GM21447 (cell line): ENCODE results near the gene P2RX5.
A peak's percentile ranks its signal among the peaks of the same experiment; 100 is the strongest.
"Not testable (repeated sequence)": the region's sequence is repeated elsewhere in the genome, so short reads cannot be mapped to it uniquely, and the experiment has no call there.

ENCODE experiments used
- ATAC-seq: cut with Tn5 transposase; IDR thresholded peaks from one replicate; pipeline ENCODE4 v1.9.1; 2021; ENCODE audit not compliant: unreplicated experiment

Gene P2RX5

GRCh38 chr17:3715296-3715695 is 19.3 kb upstream of the P2RX5 start:
- ATAC-seq = no peak

GRCh38 chr17:3712811-3713463 is 17.0 kb upstream of the P2RX5 start:
- no peak for ATAC-seq

DNA sequence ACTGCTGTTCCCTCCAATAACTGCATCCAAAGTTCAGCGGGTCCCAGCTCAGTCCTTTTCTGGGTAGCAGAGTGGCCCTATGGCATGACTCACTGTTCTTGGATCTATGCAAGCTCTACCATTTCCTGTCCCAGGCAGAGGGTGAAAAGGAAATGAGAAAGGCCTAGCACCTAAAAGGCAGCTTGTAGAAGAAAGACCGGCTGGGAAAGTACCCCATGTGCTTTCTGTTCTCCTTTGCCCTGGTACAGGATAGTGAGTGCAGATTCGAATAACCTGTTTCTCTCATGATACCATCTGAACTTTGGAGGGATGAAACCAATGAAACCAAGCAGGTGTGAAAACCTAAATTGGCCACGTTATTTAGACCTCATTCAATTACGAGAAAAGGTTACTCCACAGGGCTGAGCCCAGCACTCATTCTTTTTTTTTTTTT is 15.0 kb upstream of the P2RX5 start:
- ATAC-seq = peak; percentile 91

DNA sequence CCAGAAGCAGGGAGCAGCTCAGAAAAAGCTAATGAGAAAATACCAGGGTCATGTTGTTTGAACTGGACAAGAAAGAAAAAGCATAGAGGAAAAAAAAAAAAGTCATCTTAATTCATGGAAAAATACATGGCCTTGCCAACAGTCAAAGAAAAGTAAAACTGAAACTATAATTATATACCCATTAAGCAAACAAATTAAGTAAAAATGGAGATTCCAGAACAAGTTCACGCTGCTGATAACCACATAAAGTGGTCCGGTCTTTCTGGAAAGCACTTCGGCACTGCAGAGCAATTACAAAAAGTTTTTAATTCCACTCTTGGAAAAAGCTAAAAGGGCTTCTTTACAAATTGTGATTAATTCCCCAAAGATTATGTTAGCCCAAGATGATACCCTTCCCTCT is 12.4 kb upstream of the P2RX5 start:
- no peak for ATAC-seq

DNA sequence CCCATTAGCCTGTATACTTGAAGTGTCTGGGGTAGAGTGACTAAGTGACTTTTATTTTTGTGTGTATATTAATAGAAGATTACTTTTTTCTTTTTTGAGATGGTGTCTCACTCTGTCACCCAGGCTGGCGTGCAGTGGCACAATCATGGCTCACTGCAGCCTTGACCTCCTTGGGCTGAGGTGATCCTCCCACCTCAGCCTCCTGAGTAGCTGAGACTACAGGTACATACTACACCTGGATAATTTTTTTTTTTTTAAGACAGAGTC is 9.7 kb upstream of the P2RX5 start:
- not testable (repeated sequence) for ATAC-seq

DNA sequence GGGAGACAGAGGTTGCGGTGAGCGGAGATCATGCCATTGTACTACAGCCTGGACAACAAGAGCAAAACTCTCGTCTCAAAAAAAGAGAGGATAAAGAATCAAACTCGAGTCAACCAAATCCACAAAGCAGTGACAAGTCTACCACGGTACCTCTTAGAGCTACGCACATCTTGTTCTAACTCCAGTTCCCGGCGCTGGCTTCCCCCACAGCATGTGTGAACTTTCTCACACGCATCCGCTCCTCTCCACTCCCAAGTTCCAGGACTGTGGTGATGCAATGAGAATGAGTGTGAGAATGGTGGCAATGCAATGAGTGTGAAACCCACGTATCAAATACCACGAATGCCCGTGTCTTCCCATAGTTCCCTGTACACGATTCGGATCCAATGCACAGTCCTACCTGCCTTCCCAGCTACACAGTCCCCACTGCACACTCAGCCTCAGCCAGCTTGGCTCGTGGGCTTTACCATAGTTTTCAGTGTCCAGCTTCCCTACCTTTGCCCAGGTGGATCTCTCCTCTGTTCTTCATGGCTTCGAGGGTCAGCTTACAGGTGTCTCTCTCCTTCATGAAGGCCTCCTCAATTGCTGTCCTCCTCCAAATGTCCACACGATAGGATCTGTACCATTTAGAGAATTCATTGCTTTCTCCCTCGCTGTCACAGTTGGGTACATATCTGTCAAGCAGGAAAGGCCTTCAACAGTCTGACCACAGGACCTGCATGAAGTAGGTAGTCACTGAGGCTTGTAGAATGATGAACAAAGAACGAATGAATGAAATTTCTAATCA is 9.2 kb upstream of the P2RX5 start:
- no peak for ATAC-seq

- ATAC-seq = not testable (repeated sequence)
These were observed 6.1 kb upstream of the P2RX5 start for GRCh38 chr17:3702041-3702539.

DNA sequence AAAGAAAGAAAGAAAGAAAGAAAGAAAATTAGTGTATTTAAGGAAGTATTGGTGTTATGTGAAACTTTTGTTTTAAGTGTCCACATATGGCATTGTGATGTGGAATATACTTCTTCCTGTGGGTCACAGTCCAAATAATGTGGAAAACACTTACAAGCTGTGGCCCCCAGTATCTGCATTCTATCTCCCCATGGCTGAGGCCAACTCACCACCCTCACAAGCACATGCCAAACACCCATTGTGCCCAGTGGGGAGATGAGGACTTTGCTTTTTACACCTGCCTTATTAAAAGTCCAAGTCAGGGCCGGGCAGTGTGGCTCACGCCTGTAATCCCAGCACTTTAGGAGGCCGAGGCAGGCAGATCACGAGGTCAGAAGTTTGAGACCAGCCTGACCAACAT is 4.0 kb upstream of the P2RX5 start:
- ATAC-seq = no peak

DNA sequence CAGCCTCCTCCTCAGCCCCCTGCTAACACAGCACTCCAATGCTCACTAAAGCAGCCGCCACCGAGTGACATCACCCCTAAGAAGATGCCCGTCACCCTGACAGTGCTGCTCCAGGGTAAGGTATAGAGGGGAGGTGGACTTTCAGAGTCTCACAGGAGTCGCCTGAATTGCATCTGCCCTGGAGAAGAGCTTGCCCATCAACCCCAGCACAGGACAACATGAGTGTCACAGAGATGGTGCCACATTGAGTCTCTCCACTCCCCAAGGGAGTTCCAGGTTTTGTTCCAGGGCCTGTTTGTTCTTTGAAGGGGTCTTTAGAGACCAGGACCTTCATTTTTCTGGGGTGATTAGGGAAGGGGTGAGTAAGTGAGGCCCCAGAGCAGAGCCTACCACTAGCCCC is 2.2 kb upstream of the P2RX5 start:
- ATAC-seq = no peak

GRCh38 chr17:3697103-3697476 is 1.1 kb upstream of the P2RX5 start:
- no peak for ATAC-seq

- no peak for ATAC-seq
These were observed 729 bp downstream of the P2RX5 start for GRCh38 chr17:3695129-3695722.

- ATAC-seq = peak; percentile 51
These were observed 2.1 kb downstream of the P2RX5 start for GRCh38 chr17:3693829-3694231.

- no peak for ATAC-seq
These were observed 2.8 kb downstream of the P2RX5 start for GRCh38 chr17:3693141-3693540.

- no peak for ATAC-seq
These were observed 3.6 kb downstream of the P2RX5 start for GRCh38 chr17:3692346-3692745.

GRCh38 chr17:3691617-3692067 is 4.3 kb downstream of the P2RX5 start:
- no peak for ATAC-seq

DNA sequence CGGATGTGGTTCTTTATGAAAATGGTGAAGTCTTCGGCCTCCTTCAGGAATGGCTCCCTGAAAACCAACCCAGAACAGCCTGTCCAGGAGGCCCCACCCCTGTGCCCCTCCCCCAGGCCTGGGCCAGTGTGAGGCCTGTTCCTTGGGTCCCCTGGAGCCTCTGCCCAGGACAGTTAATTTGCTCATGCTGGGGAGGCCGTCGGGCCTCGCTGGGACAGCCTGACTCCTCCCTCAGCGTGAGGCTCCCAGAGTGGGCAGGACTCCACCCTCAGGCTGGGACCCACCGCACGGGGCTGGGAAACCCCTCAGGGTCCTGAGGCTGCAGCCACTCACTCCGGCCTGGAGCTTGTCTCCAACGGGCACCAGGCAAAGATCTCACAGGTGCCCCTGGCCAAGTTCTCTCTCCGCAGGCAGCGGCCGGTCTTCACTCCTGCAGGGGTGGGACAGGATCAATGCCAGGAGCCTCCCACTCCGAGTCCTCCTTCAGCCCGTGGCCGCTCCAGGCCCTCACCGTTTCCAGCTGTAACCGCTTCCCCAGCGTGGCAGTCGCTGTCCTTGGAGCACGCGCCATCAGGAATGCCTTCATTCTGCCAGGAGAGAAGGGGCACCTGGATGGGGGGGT is 5.8 kb downstream of the P2RX5 start:
- no peak for ATAC-seq

DNA sequence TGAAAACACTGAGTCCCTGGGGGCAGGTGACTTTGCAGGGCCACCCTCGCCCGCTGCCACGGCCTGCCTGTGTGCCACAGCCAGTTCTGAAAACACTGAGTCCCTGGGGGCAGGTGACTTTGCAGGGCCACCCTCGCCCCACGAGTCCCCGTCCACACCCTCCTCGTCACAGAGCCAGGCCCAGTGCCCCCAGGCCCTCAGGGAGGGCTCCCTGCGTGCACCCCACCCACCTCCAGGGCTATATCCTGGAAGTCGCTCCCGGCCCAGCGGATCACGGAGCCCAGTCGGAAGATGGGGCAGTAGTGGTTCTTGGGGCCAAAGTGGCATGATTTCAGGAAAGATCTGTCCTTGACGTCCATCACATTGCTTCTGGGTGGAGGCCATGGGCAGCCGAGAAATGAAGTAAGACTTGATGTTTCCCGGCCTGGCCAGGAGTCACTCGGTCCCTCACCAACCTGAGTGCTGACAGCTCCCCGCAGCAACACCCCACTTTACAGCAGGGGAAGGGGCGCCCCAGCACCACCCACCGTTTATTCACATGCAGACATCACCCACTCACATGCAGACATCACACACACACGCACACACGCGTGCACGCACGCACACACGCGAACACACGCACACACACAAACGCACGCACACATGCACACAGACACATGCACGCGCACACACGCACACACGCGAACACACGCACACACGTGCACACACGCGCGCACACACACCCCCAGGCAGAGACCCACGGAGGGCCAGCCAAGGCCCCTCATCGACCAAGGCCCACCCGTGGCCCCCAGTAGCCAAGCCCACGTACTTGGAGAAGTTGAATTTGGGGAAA is 6.5 kb downstream of the P2RX5 start:
- no peak for ATAC-seq

DNA sequence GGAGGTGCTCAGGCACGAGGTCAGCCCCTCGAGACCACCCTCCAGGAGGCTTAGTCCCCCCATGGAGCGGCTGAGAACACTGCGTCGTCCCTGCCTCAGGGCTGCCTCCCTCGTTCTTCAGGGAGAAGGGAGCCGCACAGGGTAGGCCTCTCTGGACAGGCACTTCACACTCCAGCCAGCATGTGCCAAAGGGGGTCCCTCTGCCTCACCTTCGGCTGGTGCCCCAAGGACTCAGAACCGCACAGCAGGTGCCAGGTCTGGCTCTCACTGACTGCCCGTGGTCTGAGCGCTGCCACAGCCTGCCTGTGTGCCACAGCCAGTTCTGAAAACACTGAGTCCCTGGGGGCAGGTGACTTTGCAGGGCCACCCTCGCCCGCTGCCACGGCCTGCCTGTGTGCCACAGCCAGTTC is 7.1 kb downstream of the P2RX5 start:
- no peak for ATAC-seq

DNA sequence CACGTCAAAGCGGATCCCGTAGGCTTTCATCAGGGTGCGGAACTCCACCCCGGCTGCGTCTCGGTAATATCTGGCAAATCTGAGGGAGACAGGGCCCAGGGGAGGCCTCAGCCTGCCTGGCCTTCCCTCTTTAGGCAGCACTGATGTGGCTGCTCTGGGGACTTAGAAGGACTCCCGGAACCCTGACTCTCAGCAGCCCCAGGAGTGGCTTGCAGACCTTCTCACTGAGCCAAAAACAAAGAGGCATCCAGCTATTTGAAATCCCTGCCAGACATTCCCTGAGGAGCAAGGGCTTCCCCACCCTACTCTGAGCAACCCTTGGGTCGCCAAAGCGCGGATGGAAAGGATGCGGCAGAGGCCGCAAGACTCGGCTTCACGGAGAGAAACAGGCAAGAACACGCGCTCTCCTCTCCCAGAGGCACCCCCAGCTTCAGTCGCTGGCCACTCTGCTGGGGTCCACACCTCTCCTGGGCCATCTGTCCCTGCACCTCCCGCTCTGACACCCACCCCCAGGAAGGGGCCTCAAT is 7.9 kb downstream of the P2RX5 start:
- no peak for ATAC-seq

DNA sequence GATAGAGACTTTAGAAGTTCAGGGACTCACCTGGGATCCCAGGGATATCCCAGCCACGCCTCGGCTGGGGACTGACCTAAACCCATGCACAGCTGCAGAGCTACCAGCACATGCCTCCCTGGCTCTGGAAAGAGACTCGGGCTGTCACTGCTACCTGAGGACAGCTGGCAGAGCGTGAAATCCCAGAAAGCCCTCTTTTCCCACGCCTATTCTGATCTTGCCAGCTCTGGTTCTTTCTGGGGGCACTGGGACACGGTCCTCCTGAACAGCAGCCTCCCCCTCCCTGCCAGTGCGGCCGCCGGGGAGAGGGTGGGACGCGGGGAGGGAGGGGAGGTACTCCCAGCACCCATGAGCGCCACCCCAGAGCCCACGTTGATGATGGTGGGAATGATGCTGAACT is 10.8 kb downstream of the P2RX5 start:
- no peak for ATAC-seq

DNA sequence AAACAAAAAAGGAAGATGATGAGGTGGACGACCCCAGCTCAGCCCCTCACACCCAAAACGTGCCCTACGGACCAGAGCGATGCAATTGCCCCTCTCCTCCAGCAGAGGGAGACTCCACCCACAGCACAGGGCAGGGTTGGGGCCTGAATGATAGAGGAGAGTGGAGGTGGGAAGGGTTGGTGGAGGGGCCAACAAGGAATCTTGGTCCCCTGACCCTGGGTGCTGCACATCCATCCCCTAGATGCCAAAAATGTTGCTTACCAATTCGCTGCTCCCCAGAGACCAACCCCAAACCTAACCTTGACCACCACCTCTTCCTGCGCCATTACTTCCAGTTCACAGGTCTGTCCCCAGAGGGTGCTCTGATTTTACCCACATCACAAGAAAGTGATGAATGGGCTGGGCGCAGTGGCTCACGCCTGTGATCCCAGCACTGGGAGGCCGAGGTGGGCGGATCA is 12.9 kb downstream of the P2RX5 start:
- ATAC-seq = peak; percentile 66
